ENCODE data around the gene COL6A2.

Gene COL6A2

DNA sequence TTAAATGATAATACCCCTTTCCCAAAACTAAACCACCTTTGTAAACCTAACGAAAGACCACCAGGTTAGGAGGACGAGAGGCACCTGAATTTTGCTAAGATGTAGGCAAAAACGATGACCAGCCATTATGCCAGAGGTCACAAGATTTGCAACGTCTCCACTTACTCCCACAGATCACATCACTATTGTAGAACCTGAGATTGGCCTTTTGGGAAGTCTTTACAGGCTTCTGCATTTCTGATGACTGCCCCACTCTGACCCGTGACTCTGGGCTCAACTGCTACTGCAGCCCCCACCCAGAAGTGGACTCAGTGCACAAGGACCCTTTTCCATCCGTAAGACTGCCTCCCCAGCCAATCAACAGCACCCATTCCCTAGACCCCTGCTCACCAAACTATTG is 36.4 kb upstream of the COL6A2 start:
- DNase-seq (ENCODE audit: low read depth): no peak
- TF ChIP-seq, protein P1, sequence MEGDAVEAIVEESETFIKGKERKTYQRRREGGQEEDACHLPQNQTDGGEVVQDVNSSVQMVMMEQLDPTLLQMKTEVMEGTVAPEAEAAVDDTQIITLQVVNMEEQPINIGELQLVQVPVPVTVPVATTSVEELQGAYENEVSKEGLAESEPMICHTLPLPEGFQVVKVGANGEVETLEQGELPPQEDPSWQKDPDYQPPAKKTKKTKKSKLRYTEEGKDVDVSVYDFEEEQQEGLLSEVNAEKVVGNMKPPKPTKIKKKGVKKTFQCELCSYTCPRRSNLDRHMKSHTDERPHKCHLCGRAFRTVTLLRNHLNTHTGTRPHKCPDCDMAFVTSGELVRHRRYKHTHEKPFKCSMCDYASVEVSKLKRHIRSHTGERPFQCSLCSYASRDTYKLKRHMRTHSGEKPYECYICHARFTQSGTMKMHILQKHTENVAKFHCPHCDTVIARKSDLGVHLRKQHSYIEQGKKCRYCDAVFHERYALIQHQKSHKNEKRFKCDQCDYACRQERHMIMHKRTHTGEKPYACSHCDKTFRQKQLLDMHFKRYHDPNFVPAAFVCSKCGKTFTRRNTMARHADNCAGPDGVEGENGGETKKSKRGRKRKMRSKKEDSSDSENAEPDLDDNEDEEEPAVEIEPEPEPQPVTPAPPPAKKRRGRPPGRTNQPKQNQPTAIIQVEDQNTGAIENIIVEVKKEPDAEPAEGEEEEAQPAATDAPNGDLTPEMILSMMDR (conservative IDR thresholded peaks at IDR 0.05; ENCODE audit: control insufficient read depth, insufficient read depth, low read depth, low read length): no peak
- H3K4me3 ChIP-seq (ENCODE audit: control insufficient read depth, low read depth, low read length): no peak overlapping the region

DNA sequence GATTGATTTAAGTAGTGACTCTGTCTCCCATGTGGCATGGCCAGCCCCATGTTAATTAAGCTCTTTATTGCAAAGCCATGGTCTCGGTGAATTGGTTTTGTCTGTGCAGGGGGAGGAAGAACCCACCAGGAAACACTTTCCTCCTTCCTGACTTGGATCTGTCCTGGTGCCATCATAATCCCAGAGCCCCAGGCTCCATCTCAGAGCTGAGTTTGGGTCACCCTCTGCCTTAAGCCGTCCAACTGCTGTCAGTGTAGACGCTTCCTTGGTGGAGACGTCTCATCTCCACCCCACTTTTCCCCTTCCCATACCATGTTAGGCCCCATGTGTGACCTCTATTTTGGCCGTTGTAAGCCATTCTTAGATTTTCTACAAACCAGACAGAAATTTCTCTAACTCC is 36.0 kb upstream of the COL6A2 start:
- DNase-seq (ENCODE audit: low read depth): no peak
- no peak overlapping the region for H3K4me3 ChIP-seq (ENCODE audit: control insufficient read depth, low read depth, low read length)
- TF ChIP-seq, protein P1 (conservative IDR thresholded peaks at IDR 0.05; ENCODE audit: control insufficient read depth, insufficient read depth, low read depth, low read length): no peak

DNA sequence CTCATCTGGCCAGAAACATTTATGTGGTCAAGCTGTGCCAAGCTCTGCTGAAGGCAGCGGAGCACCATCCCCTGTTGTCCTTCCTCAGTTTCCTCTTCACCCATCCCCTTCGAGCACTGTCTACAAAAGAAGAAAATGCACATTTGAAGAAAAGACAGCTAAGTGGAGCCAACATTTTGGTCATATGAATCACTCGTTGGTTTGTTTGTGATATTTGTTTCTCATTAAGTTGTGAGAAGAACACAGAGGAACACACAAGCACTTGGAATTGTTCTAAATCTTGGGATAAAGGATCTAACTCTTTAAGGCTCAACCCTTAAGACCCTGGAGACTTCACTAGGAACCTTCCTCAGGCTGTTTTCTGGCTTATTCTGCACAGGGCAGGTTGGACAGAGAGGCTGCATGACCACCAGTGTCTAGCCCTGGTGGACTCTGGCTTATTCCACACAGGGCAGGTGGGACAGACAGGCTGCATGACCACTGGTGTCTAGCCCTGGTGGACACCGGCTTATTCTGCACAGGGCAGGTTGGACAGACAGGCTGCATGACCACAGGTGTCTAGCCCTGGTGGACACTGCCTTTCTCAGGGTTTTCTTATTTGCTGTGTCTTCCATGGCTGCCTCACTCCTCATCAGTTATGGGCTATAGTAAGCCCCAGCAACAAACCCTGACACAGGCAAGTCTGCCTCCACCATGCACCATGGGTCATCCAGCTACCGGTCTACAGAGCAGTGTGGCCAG is 35.3 kb upstream of the COL6A2 start:
- TF ChIP-seq, protein P1 (conservative IDR thresholded peaks at IDR 0.05; ENCODE audit: control insufficient read depth, insufficient read depth, low read depth, low read length): no peak
- H3K4me3 ChIP-seq (ENCODE audit: control insufficient read depth, low read depth, low read length): no peak overlapping the region
- peak; percentile 68 for DNase-seq (ENCODE audit: low read depth)

DNA sequence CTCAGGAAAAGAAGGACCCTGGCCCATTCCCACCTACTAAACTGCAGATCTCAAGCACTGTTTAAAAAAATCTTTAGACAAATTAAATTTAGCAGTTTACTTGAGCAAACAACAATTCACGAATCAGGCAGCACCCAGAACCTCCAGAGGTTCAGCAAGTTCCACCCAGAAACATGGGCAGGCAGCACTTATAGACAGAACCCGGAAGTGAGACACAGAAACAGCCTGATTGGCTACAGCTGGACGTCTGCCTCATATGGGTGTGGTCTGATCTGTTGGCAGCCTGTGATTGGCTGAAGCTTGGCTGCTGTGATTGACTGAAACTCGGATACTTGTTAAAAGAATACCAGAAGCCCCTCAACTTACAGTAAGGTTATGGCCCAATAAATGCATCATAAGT is 34.7 kb upstream of the COL6A2 start:
- TF ChIP-seq, protein P1 (conservative IDR thresholded peaks at IDR 0.05; ENCODE audit: control insufficient read depth, insufficient read depth, low read depth, low read length): no peak
- H3K4me3 ChIP-seq (ENCODE audit: control insufficient read depth, low read depth, low read length): no peak overlapping the region
- DNase-seq (ENCODE audit: low read depth): peak; percentile 62

DNA sequence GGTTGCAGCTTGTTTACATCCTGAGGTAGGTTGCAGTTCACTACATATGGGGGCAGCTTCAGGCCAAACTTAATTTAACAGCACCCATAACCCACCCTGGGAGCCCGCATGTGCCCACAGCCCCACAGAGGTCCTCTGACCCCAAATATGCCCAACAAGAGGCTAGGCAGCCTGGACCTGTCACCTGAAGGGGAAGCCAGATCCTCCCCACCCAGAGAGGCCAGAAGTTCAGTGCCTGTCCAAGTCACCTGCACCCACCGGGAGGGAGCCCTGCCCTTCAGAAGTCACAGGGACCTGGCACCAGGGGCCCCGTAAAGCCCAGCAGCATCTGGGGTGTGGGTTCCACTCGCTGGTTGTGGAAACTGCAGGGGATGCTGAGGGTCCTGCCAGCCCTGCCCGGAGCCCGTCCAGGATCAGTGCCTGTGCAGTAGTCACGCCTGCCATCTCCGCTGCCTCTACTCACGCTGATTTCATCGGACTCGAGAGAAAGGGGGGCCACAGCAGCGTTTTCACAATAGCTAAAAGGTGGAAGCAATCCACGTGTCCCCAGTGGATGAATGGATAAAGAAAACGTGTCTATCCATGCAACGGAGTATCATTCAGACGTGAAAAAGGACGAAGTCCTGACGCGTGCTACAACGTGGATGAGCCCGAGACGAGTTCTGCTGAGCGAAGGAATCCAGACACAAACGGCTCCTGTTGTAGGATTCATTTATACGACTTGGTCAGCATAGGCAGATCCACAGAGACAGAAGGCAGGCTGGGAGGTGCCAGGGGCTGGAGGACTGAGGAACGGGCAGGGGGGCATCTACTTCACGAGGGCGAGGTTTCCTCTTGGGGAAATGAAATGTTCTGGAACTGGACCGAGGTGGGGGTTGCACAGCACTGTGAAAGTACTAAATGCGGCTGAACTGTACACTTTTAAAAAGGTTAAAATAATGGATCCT is 33.9 kb upstream of the COL6A2 start:
- no peak overlapping the region for H3K4me3 ChIP-seq (ENCODE audit: control insufficient read depth, low read depth, low read length)
- TF ChIP-seq, protein P1 (conservative IDR thresholded peaks at IDR 0.05; ENCODE audit: control insufficient read depth, insufficient read depth, low read depth, low read length): no peak
- no peak for DNase-seq (ENCODE audit: low read depth)

DNA sequence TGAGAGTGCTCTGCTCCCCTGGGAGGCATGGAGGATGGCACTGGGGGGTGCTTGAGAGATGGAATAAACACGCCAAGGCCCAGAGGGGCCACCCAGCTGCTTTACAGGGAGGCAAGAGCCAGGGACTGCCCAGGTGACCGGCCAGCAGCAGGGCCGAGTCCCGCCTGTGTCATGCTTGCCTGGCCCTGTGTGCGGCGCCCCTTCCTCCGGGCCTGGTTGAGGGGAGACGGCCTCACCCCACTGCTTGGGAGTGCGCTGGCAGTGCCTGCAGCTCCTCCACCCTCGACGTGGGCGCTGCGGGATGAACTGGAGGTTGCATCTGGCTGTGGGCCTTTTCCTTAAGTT is 33.1 kb upstream of the COL6A2 start:
- TF ChIP-seq, protein P1 (conservative IDR thresholded peaks at IDR 0.05; ENCODE audit: control insufficient read depth, insufficient read depth, low read depth, low read length): no peak
- H3K4me3 ChIP-seq (ENCODE audit: control insufficient read depth, low read depth, low read length): no peak overlapping the region

More for the DNA sequence above, 33.1 kb upstream of the COL6A2 start:
- DNase-seq (ENCODE audit: low read depth): no peak

Measured in fibroblast of mammary gland (primary cell).